ENCODE data around the gene ALK.
"Not testable (repeated sequence)": the region's sequence is repeated elsewhere in the genome, so short reads cannot be mapped to it uniquely, and the experiment has no call there.

ALK gene

GRCh38 chr2:29839306-29839705 lies 82.1 kb downstream of the ALK start:
- no peak for DNase-seq (ENCODE audit: low read depth)

GRCh38 chr2:29837925-29838324 lies 83.5 kb downstream of the ALK start:
- no peak for DNase-seq (ENCODE audit: low read depth)

DNA sequence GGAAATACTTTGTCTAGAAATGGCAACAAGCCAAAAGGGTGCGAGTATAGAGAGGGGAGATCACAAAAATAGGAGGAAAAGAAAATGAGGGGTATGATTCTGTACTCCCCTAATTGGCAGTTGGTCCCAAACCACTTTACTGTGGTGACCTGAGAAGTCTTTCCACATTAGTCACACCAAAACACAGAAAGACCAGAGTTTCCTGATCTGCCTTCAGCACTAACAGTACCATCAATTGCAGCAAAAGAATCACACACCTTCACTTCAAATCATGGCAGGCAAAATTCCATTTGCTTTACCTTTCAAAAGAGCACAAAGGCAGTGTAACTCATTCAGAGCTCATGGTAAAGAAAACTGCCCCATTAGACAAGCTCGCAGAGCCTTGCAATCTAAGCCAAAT lies 86.8 kb downstream of the ALK start:
- no peak for DNase-seq (ENCODE audit: low read depth)

GRCh38 chr2:29834036-29834540 lies 87.3 kb downstream of the ALK start:
- no peak for DNase-seq (ENCODE audit: low read depth)

DNA sequence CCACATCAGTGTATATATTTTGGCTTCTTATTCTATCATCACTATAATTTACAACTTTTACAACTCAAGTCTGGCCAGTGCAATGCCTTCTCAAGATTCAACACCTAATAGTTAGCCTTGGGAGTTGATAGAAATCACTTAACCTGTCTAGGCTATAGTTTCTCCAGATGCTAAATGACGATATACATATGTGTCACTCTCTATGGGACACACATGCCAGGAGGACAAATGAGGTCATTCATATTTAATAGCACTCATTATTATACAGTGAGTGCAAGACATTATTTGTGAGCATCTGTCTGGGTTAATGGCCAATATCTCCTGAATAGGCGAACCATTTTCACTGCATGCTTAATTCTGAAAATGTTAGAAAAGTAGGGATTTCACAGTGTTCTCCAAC lies 89.8 kb downstream of the ALK start:
- DNase-seq (ENCODE audit: low read depth), result no peak

GRCh38 chr2:29829841-29830240 lies 91.5 kb downstream of the ALK start:
- DNase-seq (ENCODE audit: low read depth), result no peak

- not testable (repeated sequence) for DNase-seq (ENCODE audit: low read depth)
These were observed 97.2 kb downstream of the ALK start for GRCh38 chr2:29824145-29824544.

GRCh38 chr2:29821591-29821990 lies 99.8 kb downstream of the ALK start:
- no peak for DNase-seq (ENCODE audit: low read depth)

DNA sequence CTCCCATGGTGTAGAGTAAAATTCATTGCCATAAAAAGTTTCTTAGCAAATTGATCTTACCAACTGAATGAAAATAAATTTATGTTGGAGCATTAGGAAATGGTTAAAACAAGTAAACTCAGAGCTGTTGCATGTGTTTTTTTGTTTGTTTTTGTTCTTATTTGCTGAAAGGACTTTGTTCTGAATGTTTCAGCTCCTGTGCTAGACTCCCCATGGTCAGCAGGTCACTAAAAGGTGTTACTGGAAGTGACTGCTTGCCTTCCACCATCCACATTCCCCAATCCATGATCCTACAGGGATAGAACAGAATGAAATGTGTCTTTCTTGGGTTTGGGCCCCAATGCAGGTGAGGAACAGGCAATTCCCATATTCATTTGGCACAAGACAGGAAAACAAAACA lies 101.8 kb downstream of the ALK start:
- DNase-seq (ENCODE audit: low read depth), result no peak

- DNase-seq (ENCODE audit: low read depth), result no peak
These were observed 103.3 kb downstream of the ALK start for GRCh38 chr2:29817801-29818680.

DNA sequence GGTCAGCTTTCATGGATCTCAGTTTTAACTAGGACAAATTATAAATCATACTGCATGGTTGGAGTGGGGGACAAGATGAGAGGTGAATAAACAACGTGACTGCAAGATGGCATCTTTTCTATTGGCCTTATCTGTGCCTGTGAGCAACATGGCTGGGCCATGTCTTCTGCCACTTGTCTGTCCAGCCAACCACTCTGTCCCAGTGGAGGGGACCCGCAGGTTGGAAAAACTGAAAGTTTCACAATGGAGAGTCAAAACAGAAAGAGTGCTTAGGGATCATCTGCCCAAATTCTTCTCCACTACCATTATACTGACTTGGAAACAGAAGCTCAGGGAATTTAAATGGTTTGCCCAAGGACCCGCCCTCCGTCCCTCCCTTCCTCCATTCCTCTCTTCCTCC lies 104.1 kb downstream of the ALK start:
- DNase-seq (ENCODE audit: low read depth), result no peak

GRCh38 chr2:29816651-29817050 lies 104.7 kb downstream of the ALK start:
- no peak for DNase-seq (ENCODE audit: low read depth)

GRCh38 chr2:29811378-29811777 lies 110.0 kb downstream of the ALK start:
- DNase-seq (ENCODE audit: low read depth), result no peak

DNA sequence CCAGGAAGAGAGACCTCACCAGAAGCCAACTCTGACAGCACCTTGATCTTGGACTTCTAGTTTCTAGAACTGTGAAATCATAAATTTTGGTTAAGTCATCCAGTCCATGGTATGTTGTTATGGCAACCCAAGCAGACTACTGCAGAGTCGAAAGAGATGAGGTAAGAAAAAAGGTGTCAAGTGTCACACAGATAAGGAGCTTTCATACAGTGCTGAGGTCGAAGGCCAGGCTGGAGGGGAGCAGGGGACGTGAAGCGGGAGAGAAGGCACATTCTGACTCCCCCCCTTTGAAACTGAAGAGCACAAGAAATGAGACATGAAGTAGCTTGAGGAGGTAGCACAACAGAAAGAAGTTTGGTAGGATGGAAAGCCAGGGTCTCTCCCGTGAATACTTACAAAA lies 110.4 kb downstream of the ALK start:
- DNase-seq (ENCODE audit: low read depth), result no peak

DNA sequence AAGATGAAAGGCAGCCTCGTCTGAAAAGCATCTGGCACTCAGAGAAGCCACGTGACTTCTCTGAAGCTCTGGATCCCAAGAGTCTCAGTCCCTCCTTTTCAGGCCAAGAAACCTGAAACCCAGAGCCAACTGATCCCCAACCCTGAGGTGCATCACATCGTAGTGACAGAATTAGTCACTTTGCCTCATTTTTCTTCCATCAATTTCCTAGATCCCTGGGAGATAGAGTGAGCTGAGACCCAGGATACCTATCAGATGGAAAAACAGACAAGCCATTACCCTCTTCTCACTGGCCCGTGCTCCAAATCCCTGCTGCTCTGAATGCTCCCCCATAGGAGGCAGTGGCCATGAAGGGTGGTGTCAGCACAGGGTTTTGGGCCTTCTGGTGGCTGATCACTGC lies 113.1 kb downstream of the ALK start:
- DNase-seq (ENCODE audit: low read depth), result no peak

DNA sequence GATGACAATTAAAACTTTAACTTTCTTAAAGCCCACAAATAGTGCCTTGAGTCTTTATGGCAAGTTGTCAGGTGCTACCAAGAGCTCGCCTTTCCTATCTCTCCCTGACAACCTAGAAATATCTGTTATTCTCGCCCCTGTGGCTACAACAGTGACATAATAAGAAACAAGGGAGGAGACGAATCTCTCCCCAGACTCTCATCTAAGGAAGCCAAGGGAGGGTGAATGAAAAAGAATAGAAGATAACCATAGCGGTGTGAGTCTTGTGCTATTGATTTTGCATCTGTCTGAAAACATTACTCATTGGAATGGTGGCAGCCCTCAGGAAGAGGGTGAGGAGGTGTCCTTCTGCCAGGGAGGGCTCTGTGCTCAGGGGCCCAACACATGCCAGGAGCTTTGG lies 114.3 kb downstream of the ALK start:
- DNase-seq (ENCODE audit: low read depth), result no peak

GRCh38 chr2:29806461-29806860 lies 114.9 kb downstream of the ALK start:
- DNase-seq (ENCODE audit: low read depth), result no peak

DNA sequence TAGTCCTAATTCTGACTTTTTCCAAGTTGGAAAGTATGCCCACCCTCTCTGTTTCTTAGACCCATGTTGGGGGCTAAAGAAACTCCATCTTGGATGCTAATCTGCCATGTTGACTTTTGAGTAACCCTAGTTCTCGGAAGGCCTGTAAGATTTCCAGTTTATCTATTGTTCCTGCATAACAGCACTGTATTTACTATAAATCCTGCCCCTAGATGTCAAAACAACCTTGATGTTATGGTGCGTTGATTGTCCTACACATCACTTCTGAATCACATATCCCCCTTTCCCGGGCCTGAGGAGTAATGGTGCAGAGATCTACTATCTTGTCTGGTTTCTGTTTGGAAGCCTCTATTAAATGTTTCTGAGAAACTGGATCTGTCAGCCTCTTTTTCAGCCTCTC lies 116.7 kb downstream of the ALK start:
- DNase-seq (ENCODE audit: low read depth), result no peak

GRCh38 chr2:29803537-29803936 lies 117.8 kb downstream of the ALK start:
- no peak for DNase-seq (ENCODE audit: low read depth)

DNA sequence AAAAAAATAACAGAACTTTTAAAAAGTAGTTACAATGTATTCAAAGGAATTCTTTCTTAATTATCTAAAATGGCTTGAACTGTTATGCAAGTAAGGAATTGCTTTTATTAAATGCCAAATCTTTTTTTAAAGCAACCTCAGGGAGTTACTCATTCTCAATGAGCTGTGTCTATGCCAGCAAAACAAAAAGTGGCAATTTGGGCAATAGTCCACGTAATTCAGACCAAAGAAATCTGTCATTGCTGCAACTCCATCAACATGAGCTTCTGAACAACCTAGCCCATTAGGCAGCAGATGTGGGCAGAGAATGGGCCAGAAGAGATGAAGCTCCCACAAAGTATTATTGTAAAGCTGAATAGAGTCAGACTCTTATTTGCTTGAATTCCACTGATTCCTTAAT lies 118.4 kb downstream of the ALK start:
- no peak for DNase-seq (ENCODE audit: low read depth)

DNA sequence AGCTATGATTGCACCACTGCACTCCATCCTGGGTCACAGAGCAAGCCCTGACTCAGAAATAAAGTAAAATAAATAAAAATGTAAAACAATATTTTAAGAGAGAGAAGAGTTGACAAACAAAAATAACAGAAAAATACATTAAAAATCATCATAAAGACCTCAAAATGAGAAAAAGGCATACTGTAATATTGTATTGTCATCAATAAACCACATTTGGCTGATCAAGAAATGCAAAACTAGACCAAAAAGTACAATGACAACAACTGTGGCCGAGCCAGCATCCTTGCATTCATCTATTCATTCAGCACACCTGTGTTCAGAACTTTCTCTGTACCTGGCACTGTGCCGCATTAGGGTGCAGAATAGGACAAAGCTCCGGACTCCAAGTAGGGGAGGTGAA lies 121.8 kb downstream of the ALK start:
- no peak for DNase-seq (ENCODE audit: low read depth)

GRCh38 chr2:29797916-29798315 lies 123.5 kb downstream of the ALK start:
- no peak for DNase-seq (ENCODE audit: low read depth)

DNA sequence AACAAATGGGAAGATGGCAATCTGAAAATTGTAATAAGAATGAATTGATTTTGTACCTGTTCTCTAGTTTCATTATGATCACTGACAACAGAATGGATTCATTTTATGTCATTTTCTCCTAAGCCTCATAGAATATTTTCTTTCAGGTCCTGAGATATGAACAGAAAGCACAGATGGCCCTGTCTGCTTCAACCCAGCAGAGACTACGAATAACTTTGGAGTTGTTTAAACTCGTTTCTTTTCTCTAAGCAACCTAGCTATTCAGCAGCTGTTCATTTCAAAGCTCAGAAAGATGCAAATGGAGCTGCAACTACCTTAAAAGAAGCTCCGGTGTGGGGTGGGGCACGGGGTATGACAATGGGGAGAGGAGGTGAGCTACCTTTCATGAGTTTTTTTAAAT lies 124.9 kb downstream of the ALK start:
- DNase-seq (ENCODE audit: low read depth), result no peak

GRCh38 chr2:29789911-29790485 lies 131.4 kb downstream of the ALK start:
- no peak for DNase-seq (ENCODE audit: low read depth)

Measured in activated T-cell treated with anti-CD3 and anti-CD28 coated beads for 1 hour (primary cell).